ENCODE data around the gene SAMMSON. TPM values are rescaled to one million over a fixed set of nuclear protein-coding genes. Genes with fewer than 3 reads are reported as not detected.

SAMMSON gene
- total RNA-seq, 2 donors from 2014 or later = 0.42 TPM; not detected in 1

- H3K27ac ChIP-seq (ENCODE audit: low read depth, low read length) = peak overlapping the region; percentile 81
- no peak for TF ChIP-seq CTCF (conservative IDR thresholded peaks at IDR 0.05)
- no peak overlapping the region for H3K4me3 Mint-ChIP-seq
- no peak overlapping the region for H3K4me3 ChIP-seq (ENCODE audit: low read length)
- H3K9ac ChIP-seq (ENCODE audit: extremely low read depth, low read length, poor library complexity, severe bottlenecking) = no peak overlapping the region
- H3K9me3 ChIP-seq (ENCODE audit: control insufficient read depth, low read length) = no peaks in the 10 kb centered on the region
- 85 to 100% methylated on average over 1 to 4 of the region's 4 CpGs for WGBS, 2 experiments (ENCODE audit: insufficient coverage in 1 of 2, insufficient read length in 1 of 2)
- no peaks in the 10 kb centered on the region for H3K36me3 ChIP-seq (ENCODE audit: control insufficient read depth, insufficient read depth, low read length)
- no peaks in the 10 kb centered on the region for H3K4me1 ChIP-seq (ENCODE audit: control insufficient read depth, insufficient read depth, low read length)
- no peak for DNase-seq
- H3K27me3 Mint-ChIP-seq (ENCODE audit: insufficient read depth) = no peaks in the 10 kb centered on the region
- no peak overlapping the region for H3K27ac Mint-ChIP-seq
- H3K4me1 Mint-ChIP-seq = no peaks in the 10 kb centered on the region
- no peaks in the 10 kb centered on the region for H3K9me3 Mint-ChIP-seq
- H3K27me3 ChIP-seq (ENCODE audit: control insufficient read depth, insufficient read depth, low read length, poor library complexity, severe bottlenecking) = no peaks in the 10 kb centered on the region
- H3K36me3 Mint-ChIP-seq (ENCODE audit: low read depth) = no peaks in the 10 kb centered on the region
Observed at GRCh38 chr3:70000563-70001081, 1.1 kb downstream of the SAMMSON start.

- no peaks in the 10 kb centered on the region for H3K36me3 Mint-ChIP-seq (ENCODE audit: low read depth)
- H3K9me3 ChIP-seq (ENCODE audit: control insufficient read depth, low read length) = no peaks in the 10 kb centered on the region
Observed at GRCh38 chr3:70003119-70003518, 3.6 kb downstream of the SAMMSON start.

GRCh38 chr3:70006089-70006488 lies 6.6 kb downstream of the SAMMSON start:
- no peak for DNase-seq
- Mint-ChIP-seq H3K4me3 (no peak overlapping the region), H3K9me3 (peaks cover 4% of the 10 kb centered on the region), H3K27ac (no peak overlapping the region), H3K27me3 (ENCODE audit: insufficient read depth) (no peaks in the 10 kb centered on the region), H3K36me3 (ENCODE audit: low read depth) (no peaks in the 10 kb centered on the region), H3K4me1 (no peaks in the 10 kb centered on the region)
- TF ChIP-seq CTCF (conservative IDR thresholded peaks at IDR 0.05) = no peak
- H3K4me3 ChIP-seq (ENCODE audit: low read length) = no peak overlapping the region
- no peaks in the 10 kb centered on the region for H3K9me3 ChIP-seq (ENCODE audit: control insufficient read depth, low read length)
- H3K9ac ChIP-seq (ENCODE audit: extremely low read depth, low read length, poor library complexity, severe bottlenecking) = no peak overlapping the region
- no peaks in the 10 kb centered on the region for H3K36me3 ChIP-seq (ENCODE audit: control insufficient read depth, insufficient read depth, low read length)
- H3K27me3 ChIP-seq (ENCODE audit: control insufficient read depth, insufficient read depth, low read length, poor library complexity, severe bottlenecking) = no peaks in the 10 kb centered on the region
- H3K4me1 ChIP-seq (ENCODE audit: control insufficient read depth, insufficient read depth, low read length) = no peaks in the 10 kb centered on the region
- WGBS, 2 experiments (ENCODE audit: insufficient coverage in 1 of 2, insufficient read length in 1 of 2) = 92% methylated on average over 4 of the region's 4 CpGs; no CpG with 5 or more reads in 1 of the 2 experiments
- no peak overlapping the region for H3K27ac ChIP-seq (ENCODE audit: low read depth, low read length)

More at GRCh38 chr3:70003119-70003518, 3.6 kb downstream of the SAMMSON start:
- Histone ChIP-seq H3K27ac (ENCODE audit: low read depth, low read length) (no peak overlapping the region), H3K9ac (ENCODE audit: extremely low read depth, low read length, poor library complexity, severe bottlenecking) (no peak overlapping the region), H3K36me3 (ENCODE audit: control insufficient read depth, insufficient read depth, low read length) (no peaks in the 10 kb centered on the region), H3K4me3 (ENCODE audit: low read length) (no peak overlapping the region), H3K27me3 (ENCODE audit: control insufficient read depth, insufficient read depth, low read length, poor library complexity, severe bottlenecking) (no peaks in the 10 kb centered on the region), H3K4me1 (ENCODE audit: control insufficient read depth, insufficient read depth, low read length) (no peaks in the 10 kb centered on the region)
- H3K9me3 Mint-ChIP-seq = peaks cover 4% of the 10 kb centered on the region
- H3K4me1 Mint-ChIP-seq = no peaks in the 10 kb centered on the region
- no peak overlapping the region for H3K4me3 Mint-ChIP-seq
- DNase-seq = no peak
- no peak for TF ChIP-seq CTCF (conservative IDR thresholded peaks at IDR 0.05)
- H3K27ac Mint-ChIP-seq = no peak overlapping the region
- no peaks in the 10 kb centered on the region for H3K27me3 Mint-ChIP-seq (ENCODE audit: insufficient read depth)
